ENCODE data around the gene SLC46A1. TPM values are rescaled to one million over a fixed set of nuclear protein-coding genes. Genes with fewer than 3 reads are reported as not detected.

The SLC46A1 gene
- total and polyA plus RNA-seq, 2 of the 8 experiments (the other 6 are each of a cell fraction or from before 2014, with no cell fraction given), result 5.3 to 8.7 TPM

GRCh38 chr17:28395968-28396367 lies 10.0 kb downstream of the SLC46A1 start (continued):
- TF ChIP-seq RFX5 (IDR thresholded peaks at IDR 0.05; ENCODE audit: borderline replicate concordance, low read depth, low read length) (no peak), POU5F1 (IDR thresholded peaks at IDR 0.05; ENCODE audit: low read depth, low read length) (no peak), SP2 (IDR thresholded peaks at IDR 0.05; ENCODE audit: low read length) (no peak), HDAC2 (IDR thresholded peaks at IDR 0.05; ENCODE audit: borderline replicate concordance in 1 of 2, low read depth in 2 of 2, low read length in 2 of 2) (no peak), TEAD4 (IDR thresholded peaks at IDR 0.05; ENCODE audit: low read depth, low read length) (no peak), ZNF274 (IDR thresholded peaks at IDR 0.05; ENCODE audit: borderline replicate concordance, extremely low read depth, low read length) (no peak), CBX8 (IDR thresholded peaks at IDR 0.05; ENCODE audit: borderline replicate concordance, low read depth, low read length) (no peak)
